ENCODE data around the gene SMYD3. TPM values are rescaled to one million over a fixed set of nuclear protein-coding genes. Genes with fewer than 3 reads are reported as not detected.

SMYD3 gene
- total and polyA plus RNA-seq, 2 donors (not counting 1 experiment from before 2014, with no cell fraction given), result 69.4 to 83.1 TPM

- Histone ChIP-seq H3K9me3 (ENCODE audit: control insufficient read depth, insufficient read depth, low read depth, low read length) (no peaks in the 10 kb centered on the region), H3K27ac (ENCODE audit: insufficient read depth, low read length) (no peak overlapping the region), H3K4me2 (ENCODE audit: extremely low read depth, insufficient read depth, low read length) (no peak overlapping the region), H4K20me1 (ENCODE audit: control insufficient read depth, extremely low read depth, insufficient read depth, low read length) (no peaks in the 10 kb centered on the region), H3K9ac (ENCODE audit: insufficient read depth, low read length) (no peak overlapping the region), H3K36me3 (ENCODE audit: control insufficient read depth, insufficient read depth, low read length) (no peaks in the 10 kb centered on the region), H3K4me1 (ENCODE audit: control insufficient read depth, extremely low read depth, insufficient read depth, low read length) (no peaks in the 10 kb centered on the region), H3K27me3 (ENCODE audit: control insufficient read depth, insufficient read depth, low read length) (no peaks in the 10 kb centered on the region), H3K79me2 (ENCODE audit: control insufficient read depth, insufficient read depth, low read length) (no peaks in the 10 kb centered on the region), H2AFZ (ENCODE audit: low read length) (no peak overlapping the region), H3K4me3 (replicated peaks in 1 of 4; ENCODE audit: control extremely low read depth in 1 of 4, insufficient read depth in 1 of 4, low read depth in 3 of 4, low read length in 4 of 4) (no peak overlapping the region)
- DNase-seq (ENCODE audit: low read depth in 2 of 2), result no peak
- TF ChIP-seq, protein P1, sequence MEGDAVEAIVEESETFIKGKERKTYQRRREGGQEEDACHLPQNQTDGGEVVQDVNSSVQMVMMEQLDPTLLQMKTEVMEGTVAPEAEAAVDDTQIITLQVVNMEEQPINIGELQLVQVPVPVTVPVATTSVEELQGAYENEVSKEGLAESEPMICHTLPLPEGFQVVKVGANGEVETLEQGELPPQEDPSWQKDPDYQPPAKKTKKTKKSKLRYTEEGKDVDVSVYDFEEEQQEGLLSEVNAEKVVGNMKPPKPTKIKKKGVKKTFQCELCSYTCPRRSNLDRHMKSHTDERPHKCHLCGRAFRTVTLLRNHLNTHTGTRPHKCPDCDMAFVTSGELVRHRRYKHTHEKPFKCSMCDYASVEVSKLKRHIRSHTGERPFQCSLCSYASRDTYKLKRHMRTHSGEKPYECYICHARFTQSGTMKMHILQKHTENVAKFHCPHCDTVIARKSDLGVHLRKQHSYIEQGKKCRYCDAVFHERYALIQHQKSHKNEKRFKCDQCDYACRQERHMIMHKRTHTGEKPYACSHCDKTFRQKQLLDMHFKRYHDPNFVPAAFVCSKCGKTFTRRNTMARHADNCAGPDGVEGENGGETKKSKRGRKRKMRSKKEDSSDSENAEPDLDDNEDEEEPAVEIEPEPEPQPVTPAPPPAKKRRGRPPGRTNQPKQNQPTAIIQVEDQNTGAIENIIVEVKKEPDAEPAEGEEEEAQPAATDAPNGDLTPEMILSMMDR (conservative IDR thresholded peaks at IDR 0.05 in 1 of 2, IDR thresholded peaks at IDR 0.05 in 1 of 2; ENCODE audit: low read depth in 1 of 2, low read length in 2 of 2), result no peak
- no peak for TF ChIP-seq EZH2 (IDR thresholded peaks at IDR 0.05; ENCODE audit: low read length, missing control alignments)
Observed at GRCh38 chr1:246512635-246513034, 5.6 kb upstream of the SMYD3 start.

DNA sequence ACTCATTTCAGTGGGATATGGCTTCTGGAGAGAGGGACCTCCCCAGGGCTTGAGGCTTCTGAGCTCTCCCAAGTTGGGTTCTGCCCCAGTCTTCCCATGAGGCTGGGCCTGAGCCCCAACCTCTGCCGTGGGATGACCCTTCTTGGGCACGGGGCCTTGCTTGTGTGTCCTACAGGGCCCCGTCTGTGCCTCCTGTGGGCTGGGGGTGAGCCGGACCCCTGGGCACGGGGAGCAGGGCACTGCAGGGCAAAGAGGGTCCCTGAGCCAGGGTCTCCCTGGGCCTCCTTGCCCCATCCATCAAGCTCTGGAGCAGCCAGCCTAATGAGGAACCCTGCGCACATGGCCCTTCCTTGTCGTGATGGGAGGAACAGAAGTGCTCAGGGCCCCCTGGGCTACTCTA is 5.2 kb upstream of the SMYD3 start:
- no peaks in the 10 kb centered on the region for H3K36me3 ChIP-seq (ENCODE audit: control insufficient read depth, insufficient read depth, low read length)
- TF ChIP-seq, protein P1 (conservative IDR thresholded peaks at IDR 0.05 in 1 of 2, IDR thresholded peaks at IDR 0.05 in 1 of 2; ENCODE audit: low read depth in 1 of 2, low read length in 2 of 2), result no peak
- TF ChIP-seq EZH2 (IDR thresholded peaks at IDR 0.05; ENCODE audit: low read length, missing control alignments), result no peak
- no peaks in the 10 kb centered on the region for H3K79me2 ChIP-seq (ENCODE audit: control insufficient read depth, insufficient read depth, low read length)
- no peak overlapping the region for H3K27ac ChIP-seq (ENCODE audit: insufficient read depth, low read length)
- H3K27me3 ChIP-seq (ENCODE audit: control insufficient read depth, insufficient read depth, low read length), result no peaks in the 10 kb centered on the region
- no peaks in the 10 kb centered on the region for H3K4me1 ChIP-seq (ENCODE audit: control insufficient read depth, extremely low read depth, insufficient read depth, low read length)
- H3K9ac ChIP-seq (ENCODE audit: insufficient read depth, low read length), result no peak overlapping the region
- no peak for DNase-seq (ENCODE audit: low read depth in 2 of 2)
- H3K9me3 ChIP-seq (ENCODE audit: control insufficient read depth, insufficient read depth, low read depth, low read length), result no peaks in the 10 kb centered on the region
- no peaks in the 10 kb centered on the region for H4K20me1 ChIP-seq (ENCODE audit: control insufficient read depth, extremely low read depth, insufficient read depth, low read length)
- no peak overlapping the region for H3K4me2 ChIP-seq (ENCODE audit: extremely low read depth, insufficient read depth, low read length)
- H2AFZ ChIP-seq (ENCODE audit: low read length), result no peak overlapping the region
- H3K4me3 ChIP-seq (replicated peaks in 1 of 4; ENCODE audit: control extremely low read depth in 1 of 4, insufficient read depth in 1 of 4, low read depth in 3 of 4, low read length in 4 of 4), result no peak overlapping the region

GRCh38 chr1:246511203-246511602 is 4.1 kb upstream of the SMYD3 start:
- DNase-seq (ENCODE audit: low read depth in 2 of 2), result no peak
- TF ChIP-seq EZH2 (IDR thresholded peaks at IDR 0.05; ENCODE audit: low read length, missing control alignments), result no peak
- TF ChIP-seq, protein P1 (conservative IDR thresholded peaks at IDR 0.05 in 1 of 2, IDR thresholded peaks at IDR 0.05 in 1 of 2; ENCODE audit: low read depth in 1 of 2, low read length in 2 of 2), result no peak
- Histone ChIP-seq H3K4me2 (ENCODE audit: extremely low read depth, insufficient read depth, low read length) (no peak overlapping the region), H3K36me3 (ENCODE audit: control insufficient read depth, insufficient read depth, low read length) (no peaks in the 10 kb centered on the region), H3K4me3 (replicated peaks in 1 of 4; ENCODE audit: control extremely low read depth in 1 of 4, insufficient read depth in 1 of 4, low read depth in 3 of 4, low read length in 4 of 4) (no peak overlapping the region), H3K9ac (ENCODE audit: insufficient read depth, low read length) (no peak overlapping the region), H3K27me3 (ENCODE audit: control insufficient read depth, insufficient read depth, low read length) (no peaks in the 10 kb centered on the region), H3K79me2 (ENCODE audit: control insufficient read depth, insufficient read depth, low read length) (peaks cover 4% of the 10 kb centered on the region), H3K4me1 (ENCODE audit: control insufficient read depth, extremely low read depth, insufficient read depth, low read length) (no peaks in the 10 kb centered on the region), H4K20me1 (ENCODE audit: control insufficient read depth, extremely low read depth, insufficient read depth, low read length) (no peaks in the 10 kb centered on the region), H3K27ac (ENCODE audit: insufficient read depth, low read length) (no peak overlapping the region), H2AFZ (ENCODE audit: low read length) (no peak overlapping the region), H3K9me3 (ENCODE audit: control insufficient read depth, insufficient read depth, low read depth, low read length) (no peaks in the 10 kb centered on the region)
